DOHH2 (cell line): ENCODE data around the gene DHRS1.

Experiments
- H3F3A ChIP-seq: fragments of 200-600 bp; sonication (generic), shearing (Covaris generic); 2 replicates; pipeline ENCODE4 v1.6.0; 2016; ENCODE audit warnings: antibody characterized with exemption, mild to moderate bottlenecking; ENCODE audit not compliant: control insufficient read depth, insufficient read depth
- H3K27ac ChIP-seq: fragments of 200-600 bp; sonication (generic); 2 replicates; pipeline ENCODE4 v1.5.1; 2014; ENCODE audit warnings: low read depth, mild to moderate bottlenecking, low read length, moderate library complexity
- H3K27me3 ChIP-seq: fragments of 200-600 bp; sonication (generic); 2 replicates; pipeline ENCODE4 v1.6.1; 2014; ENCODE audit warnings: mild to moderate bottlenecking, low read length, mixed read lengths; ENCODE audit not compliant: control insufficient read depth
- H3K36me3 ChIP-seq: fragments of 200-600 bp; sonication (generic); 2 replicates; pipeline ENCODE4 v1.6.1; 2014; ENCODE audit warnings: mild to moderate bottlenecking, low read length, moderate library complexity, mixed read lengths; ENCODE audit not compliant: control insufficient read depth
- H3K4me1 ChIP-seq: fragments of 200-600 bp; sonication (generic); 2 replicates; pipeline ENCODE4 v1.6.1; 2014; ENCODE audit warnings: mild to moderate bottlenecking, low read length, mixed read lengths; ENCODE audit not compliant: control insufficient read depth
- H3K4me2 ChIP-seq: fragments of 200-600 bp; sonication (generic); 2 replicates; pipeline ENCODE4 v1.6.0; 2014; ENCODE audit warnings: mild to moderate bottlenecking, low read length, moderate library complexity
- H3K4me3 ChIP-seq: fragments of 200-600 bp; sonication (generic); 2 replicates; pipeline ENCODE4 v1.5.1; 2014; ENCODE audit warnings: mild to moderate bottlenecking, low read length, mixed read lengths
- H3K79me2 ChIP-seq: fragments of 200-600 bp; sonication (generic); 2 replicates; pipeline ENCODE4 v1.6.1; 2014; ENCODE audit warnings: mild to moderate bottlenecking, low read length, mixed read lengths; ENCODE audit not compliant: control insufficient read depth
- H3K9me2 ChIP-seq: fragments of 200-600 bp; sonication (generic); replicated peaks from 2 replicates; pipeline ENCODE4 v1.6.1; 2014; ENCODE audit warnings: mild to moderate bottlenecking, low read length, mixed read lengths; ENCODE audit not compliant: control insufficient read depth
- H3K9me3 ChIP-seq: fragments of 200-600 bp; sonication (generic); 2 replicates; pipeline ENCODE4 v1.6.1; 2014; ENCODE audit warnings: antibody characterized with exemption, low read length, mixed read lengths; ENCODE audit not compliant: control insufficient read depth, insufficient read depth
- H4K20me1 ChIP-seq: fragments of 200-600 bp; sonication (generic); 2 replicates; pipeline ENCODE4 v1.6.0; 2014; ENCODE audit warnings: low read depth, mild to moderate bottlenecking, antibody characterized with exemption, low read length, moderate library complexity; ENCODE audit not compliant: control insufficient read depth, insufficient read depth
- CTCF ChIP-seq: fragments of 200-600 bp; sonication (generic); IDR thresholded peaks from one replicate; pipeline ENCODE4 v1.5.1; 2014; ENCODE audit warnings: antibody characterized with exemption, mild to moderate bottlenecking, low read depth, low read length; ENCODE audit not compliant: poor library complexity, severe bottlenecking
- EZH2phosphoT487 ChIP-seq: fragments of 200-600 bp; sonication (generic); IDR thresholded peaks from 2 replicates; pipeline ENCODE4 v1.6.1; 2017; ENCODE audit warnings: borderline replicate concordance, mild to moderate bottlenecking, antibody characterized with exemption, low read length, moderate library complexity, mixed read lengths

The DHRS1 gene

GRCh38 chr14:24286996-24287395, 12.6 kb downstream of the DHRS1 start:
- H3K27ac ChIP-seq: no peak overlapping the region
- H3K79me2 ChIP-seq: no peaks in the 10 kb centered on the region
- no peak overlapping the region for H3K4me3 ChIP-seq
- peaks cover 14% of the 10 kb centered on the region; the same call in 1 of the 2 replicates for H3K36me3 ChIP-seq
- H4K20me1 ChIP-seq: no peaks in the 10 kb centered on the region
- H3K9me3 ChIP-seq: no peaks in the 10 kb centered on the region
- H3F3A ChIP-seq: no peaks in the 10 kb centered on the region
- no peak overlapping the region for H3K4me2 ChIP-seq
- no peaks in the 10 kb centered on the region for H3K4me1 ChIP-seq
- no peaks in the 10 kb centered on the region for H3K9me2 ChIP-seq
- H3K27me3 ChIP-seq: no peaks in the 10 kb centered on the region
- TF ChIP-seq EZH2phosphoT487: no peak
- no peak for TF ChIP-seq CTCF

- H3K27me3 ChIP-seq: no peaks in the 10 kb centered on the region
- no peaks in the 10 kb centered on the region for H3K9me3 ChIP-seq
- H3F3A ChIP-seq: no peaks in the 10 kb centered on the region
- peaks cover 10% of the 10 kb centered on the region; the same call in 1 of the 2 replicates for H3K36me3 ChIP-seq
- no peaks in the 10 kb centered on the region for H3K79me2 ChIP-seq
- H3K9me2 ChIP-seq: no peaks in the 10 kb centered on the region
- no peaks in the 10 kb centered on the region for H4K20me1 ChIP-seq
- H3K4me2 ChIP-seq: no peak overlapping the region
- no peak overlapping the region for H3K4me3 ChIP-seq
- no peak for TF ChIP-seq EZH2phosphoT487
- no peak for TF ChIP-seq CTCF
- no peak overlapping the region for H3K27ac ChIP-seq
- no peaks in the 10 kb centered on the region for H3K4me1 ChIP-seq
Observed at GRCh38 chr14:24285351-24285750, 14.2 kb downstream of the DHRS1 start.

GRCh38 chr14:24284501-24285035, 15.0 kb downstream of the DHRS1 start:
- no peaks in the 10 kb centered on the region for H3K79me2 ChIP-seq
- H3F3A ChIP-seq: no peaks in the 10 kb centered on the region
- H3K4me1 ChIP-seq: peaks cover 5% of the 10 kb centered on the region
- H3K9me2 ChIP-seq: no peaks in the 10 kb centered on the region
- no peak overlapping the region for H3K27ac ChIP-seq
- H3K36me3 ChIP-seq: peaks cover 3% of the 10 kb centered on the region; the same call in 1 of the 2 replicates
- no peak overlapping the region for H3K4me2 ChIP-seq
- H3K9me3 ChIP-seq: no peaks in the 10 kb centered on the region
- no peaks in the 10 kb centered on the region for H3K27me3 ChIP-seq
- no peaks in the 10 kb centered on the region for H4K20me1 ChIP-seq
- no peak overlapping the region for H3K4me3 ChIP-seq
- TF ChIP-seq EZH2phosphoT487: no peak
- TF ChIP-seq CTCF: no peak
